ENCODE results near the gene DECR2. TPM values are rescaled to one million over a fixed set of nuclear protein-coding genes. Genes with fewer than 3 reads are reported as not detected.

Gene DECR2
- total RNA-seq, 1 donor from 2014 or later = 10.1 TPM

GRCh38 chr16:369866-370436, 31.7 kb upstream of the DECR2 start:
- TF ChIP-seq CTCF (IDR thresholded peaks at IDR 0.05) = no peak
- Histone ChIP-seq H3K36me3 (peaks cover 64% of the 10 kb centered on the region), H3K4me3 (peak overlapping the region; percentile 44), H3K4me1 (peaks cover 19% of the 10 kb centered on the region), H3K27me3 (ENCODE audit: low read depth) (no peaks in the 10 kb centered on the region), H3K9me3 (no peaks in the 10 kb centered on the region), H3K27ac (peak overlapping the region; percentile 80)
- peak; percentile 53 to 71 for ATAC-seq
- no peak for DNase-seq
- intact Hi-C loops (cut with DNase I) = no loop called here

- Histone ChIP-seq H3K4me3 (peak within 1 kb of the TSS; percentile 44), H3K27ac (peak within 1 kb of the TSS; percentile 80), H3K36me3 (peaks cover 68% of the 10 kb centered on the region), H3K9me3 (no peaks in the 10 kb centered on the region), H3K4me1 (peaks cover 19% of the 10 kb centered on the region), H3K27me3 (ENCODE audit: low read depth) (no peaks in the 10 kb centered on the region)
- DNase-seq (peak; percentile 96), ATAC-seq (peak; percentile 94 to 97)
- TF ChIP-seq CTCF (IDR thresholded peaks at IDR 0.05) = no peak
- intact Hi-C loops (cut with DNase I) = no loop called here
Measured at GRCh38 chr16:370443-370842, 31.2 kb upstream of the DECR2 start, which contains the start of gene MRPL28. MRPL28 (minus strand) TSS chr16:370538; CDS start chr16:370218, 320 bp downstream.

DNA sequence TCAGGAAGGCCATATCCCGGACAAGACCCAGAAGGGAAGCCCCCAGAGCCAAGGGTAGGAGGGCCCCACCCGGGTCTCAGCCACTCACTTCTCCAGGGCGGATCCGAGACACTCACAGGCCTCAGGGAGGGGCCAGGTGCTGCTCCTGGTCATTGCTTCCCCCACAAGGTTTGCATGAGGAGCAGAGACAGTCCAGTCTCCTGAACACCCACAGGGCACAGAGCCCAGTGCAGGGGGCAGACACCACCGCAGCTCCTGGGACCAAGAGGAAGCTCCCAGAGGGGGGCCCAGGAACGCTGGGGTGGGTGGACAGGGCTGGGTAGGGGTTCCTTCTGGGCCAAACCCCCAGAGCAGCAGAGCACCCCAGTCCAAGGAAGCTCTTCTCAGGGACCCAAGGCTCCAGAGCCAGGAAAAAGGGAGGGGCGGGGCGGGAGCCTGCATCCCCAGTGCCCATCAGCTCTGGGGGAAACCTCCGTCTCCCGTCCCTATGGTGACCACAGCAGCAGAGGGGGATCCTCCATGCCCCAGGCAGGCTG, 30.6 kb upstream of the DECR2 start:
- TF ChIP-seq CTCF (IDR thresholded peaks at IDR 0.05) = no peak
- Histone ChIP-seq H3K9me3 (no peaks in the 10 kb centered on the region), H3K36me3 (peaks cover 73% of the 10 kb centered on the region), H3K27me3 (ENCODE audit: low read depth) (no peaks in the 10 kb centered on the region), H3K27ac (peak overlapping the region; percentile 80), H3K4me3 (peak overlapping the region; percentile 44), H3K4me1 (peaks cover 19% of the 10 kb centered on the region)
- intact Hi-C loops (cut with DNase I) = no loop called here
- ATAC-seq = peak in 1 of 2 donors; percentile 2
- no peak for DNase-seq

- Histone ChIP-seq H3K27me3 (ENCODE audit: low read depth) (no peaks in the 10 kb centered on the region), H3K4me3 (no peak overlapping the region), H3K36me3 (peaks cover 73% of the 10 kb centered on the region), H3K27ac (no peak overlapping the region), H3K9me3 (no peaks in the 10 kb centered on the region), H3K4me1 (peaks cover 19% of the 10 kb centered on the region)
- ATAC-seq (no peak), DNase-seq (no peak)
- intact Hi-C loops (cut with DNase I) = no loop called here
- TF ChIP-seq CTCF (IDR thresholded peaks at IDR 0.05) = no peak
Measured at GRCh38 chr16:371515-372301, 30.0 kb upstream of the DECR2 start.

DNA sequence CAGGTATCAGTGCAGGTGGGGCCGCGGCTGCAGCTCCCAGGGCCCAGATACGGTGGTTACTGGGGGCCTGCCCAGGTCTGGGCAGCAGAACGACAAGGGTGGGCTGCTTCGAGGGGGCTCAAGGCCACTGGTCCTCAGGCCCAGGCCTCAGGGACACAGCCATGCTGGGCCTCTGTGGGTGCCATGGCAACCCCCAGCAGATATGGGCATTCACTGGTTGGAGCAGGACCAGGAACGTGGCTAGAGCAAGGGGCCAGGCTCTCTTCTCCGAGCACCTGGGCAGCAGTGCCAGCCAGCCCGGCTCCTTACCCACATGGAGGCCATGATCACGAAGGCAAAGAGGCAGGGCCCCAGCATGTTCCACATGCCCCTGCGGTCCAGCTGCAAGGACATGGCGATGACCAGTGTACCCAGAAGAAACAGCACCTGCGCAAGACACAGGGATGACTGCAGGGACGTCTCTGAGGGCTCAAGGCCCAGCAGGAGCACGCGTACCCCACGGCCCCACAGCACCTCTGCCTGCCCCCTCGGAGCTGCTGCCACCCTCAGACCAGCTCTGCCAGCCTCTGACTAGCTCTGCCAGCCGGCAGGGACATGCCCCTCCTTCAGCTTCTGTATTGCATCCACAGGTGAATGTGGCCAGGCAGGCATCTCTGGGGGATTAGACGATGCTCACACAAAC, 29.2 kb upstream of the DECR2 start:
- no peak for TF ChIP-seq CTCF (IDR thresholded peaks at IDR 0.05)
- intact Hi-C loops (cut with DNase I) = no loop called here

More for the DNA sequence above, 29.2 kb upstream of the DECR2 start:
- Histone ChIP-seq H3K4me1 (peaks cover 19% of the 10 kb centered on the region), H3K9me3 (no peaks in the 10 kb centered on the region), H3K27ac (no peak overlapping the region), H3K4me3 (no peak overlapping the region), H3K27me3 (ENCODE audit: low read depth) (no peaks in the 10 kb centered on the region), H3K36me3 (peaks cover 73% of the 10 kb centered on the region)
- no peak for DNase-seq
- ATAC-seq = no peak
